ENCODE data around the gene FYB1. TPM values are rescaled to one million over a fixed set of nuclear protein-coding genes. Genes with fewer than 3 reads are reported as not detected.

FYB1 gene
- total RNA-seq, 1 experiment from 2014 or later: 10.5 TPM

DNA sequence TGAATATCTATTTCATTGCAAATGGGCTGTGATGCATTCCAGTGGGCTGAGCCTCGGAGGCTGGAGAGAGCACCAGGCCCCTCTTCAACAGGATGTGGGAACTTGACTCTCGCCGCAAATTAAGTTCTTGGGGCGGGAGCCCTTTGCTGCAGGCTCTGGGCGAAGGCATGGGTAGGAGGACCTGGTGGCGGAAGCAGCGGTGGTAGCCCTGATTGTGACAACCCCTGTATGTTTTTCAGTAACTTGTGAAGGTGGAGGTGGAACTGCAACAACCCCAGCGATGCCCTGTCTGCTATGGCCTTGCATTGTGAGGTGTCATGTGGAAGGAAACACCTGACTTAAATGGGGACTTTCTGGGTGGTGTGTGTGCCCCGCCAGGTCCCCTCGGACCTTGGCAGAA, 9.4 kb downstream of the FYB1 start:
- H3K27ac ChIP-seq: no peak overlapping the region
- TF ChIP-seq, protein P1, sequence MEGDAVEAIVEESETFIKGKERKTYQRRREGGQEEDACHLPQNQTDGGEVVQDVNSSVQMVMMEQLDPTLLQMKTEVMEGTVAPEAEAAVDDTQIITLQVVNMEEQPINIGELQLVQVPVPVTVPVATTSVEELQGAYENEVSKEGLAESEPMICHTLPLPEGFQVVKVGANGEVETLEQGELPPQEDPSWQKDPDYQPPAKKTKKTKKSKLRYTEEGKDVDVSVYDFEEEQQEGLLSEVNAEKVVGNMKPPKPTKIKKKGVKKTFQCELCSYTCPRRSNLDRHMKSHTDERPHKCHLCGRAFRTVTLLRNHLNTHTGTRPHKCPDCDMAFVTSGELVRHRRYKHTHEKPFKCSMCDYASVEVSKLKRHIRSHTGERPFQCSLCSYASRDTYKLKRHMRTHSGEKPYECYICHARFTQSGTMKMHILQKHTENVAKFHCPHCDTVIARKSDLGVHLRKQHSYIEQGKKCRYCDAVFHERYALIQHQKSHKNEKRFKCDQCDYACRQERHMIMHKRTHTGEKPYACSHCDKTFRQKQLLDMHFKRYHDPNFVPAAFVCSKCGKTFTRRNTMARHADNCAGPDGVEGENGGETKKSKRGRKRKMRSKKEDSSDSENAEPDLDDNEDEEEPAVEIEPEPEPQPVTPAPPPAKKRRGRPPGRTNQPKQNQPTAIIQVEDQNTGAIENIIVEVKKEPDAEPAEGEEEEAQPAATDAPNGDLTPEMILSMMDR (conservative IDR thresholded peaks at IDR 0.05): no peak
- no peak for TF ChIP-seq EZH2 (IDR thresholded peaks at IDR 0.05; ENCODE audit: low read depth)
- no peaks in the 10 kb centered on the region for H3K79me2 ChIP-seq (ENCODE audit: low read depth)
- no peak overlapping the region for H3K4me2 ChIP-seq
- H3K9me3 ChIP-seq (ENCODE audit: insufficient read depth, low read depth): no peaks in the 10 kb centered on the region
- H3K27me3 ChIP-seq (ENCODE audit: insufficient read depth, low read depth): no peaks in the 10 kb centered on the region
- no peaks in the 10 kb centered on the region for H3K4me1 ChIP-seq (replicated peaks; ENCODE audit: insufficient read depth)
- intact Hi-C loops (cut with micrococcal nuclease; ENCODE audit: unreplicated experiment): no loop called here
- no peak overlapping the region for H2AFZ ChIP-seq
- no peak overlapping the region for H3K4me3 ChIP-seq
- H3K9me2 ChIP-seq (ENCODE audit: insufficient read depth): no peaks in the 10 kb centered on the region
- CTCF ChIA-PET: interaction anchor here (0.6 kb wide), 1 partner anchor 338 kb away, joined by 5 read pairs; no protein-coding TSS in a partner anchor
- no peaks in the 10 kb centered on the region; the same call in 1 of the 2 replicates for H4K20me1 ChIP-seq (ENCODE audit: insufficient read depth)
- POLR2A ChIA-PET (ENCODE audit: unreplicated experiment): no interaction called here
- H3F3A ChIP-seq (ENCODE audit: insufficient read depth, low read depth): no peaks in the 10 kb centered on the region
- no peak for DNase-seq
- BruUV-seq (replicated peaks): no TSS peak
- no peaks in the 10 kb centered on the region for H3K36me3 ChIP-seq (ENCODE audit: low read depth)

DNA sequence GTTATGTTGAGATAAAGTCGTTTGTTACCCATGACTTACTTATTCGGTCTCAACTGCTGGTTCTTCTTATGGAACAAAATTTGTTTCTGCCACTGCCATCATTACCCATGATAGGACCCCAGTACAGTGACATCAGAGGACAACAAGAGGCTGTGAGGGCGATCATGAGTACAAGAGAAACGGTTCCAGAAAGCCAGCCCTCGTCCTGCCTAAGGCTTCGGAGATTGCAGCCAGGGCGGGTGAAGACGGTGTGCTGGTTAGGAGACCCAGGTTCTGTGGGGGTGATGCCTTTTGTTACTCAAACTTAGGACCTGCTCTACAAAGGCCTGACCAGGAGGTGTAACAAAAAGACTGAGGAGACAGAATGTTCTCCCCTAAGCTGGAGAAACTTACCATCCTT, 10.9 kb downstream of the FYB1 start:
- Histone ChIP-seq H3K79me2 (ENCODE audit: low read depth) (no peaks in the 10 kb centered on the region), H3K27ac (no peak overlapping the region), H3K27me3 (ENCODE audit: insufficient read depth, low read depth) (no peaks in the 10 kb centered on the region), H3K4me2 (no peak overlapping the region), H3F3A (ENCODE audit: insufficient read depth, low read depth) (no peaks in the 10 kb centered on the region), H3K4me3 (no peak overlapping the region), H3K36me3 (ENCODE audit: low read depth) (no peaks in the 10 kb centered on the region), H3K9me2 (ENCODE audit: insufficient read depth) (no peaks in the 10 kb centered on the region), H3K9me3 (ENCODE audit: insufficient read depth, low read depth) (no peaks in the 10 kb centered on the region), H4K20me1 (ENCODE audit: insufficient read depth) (no peaks in the 10 kb centered on the region; the same call in 1 of the 2 replicates), H2AFZ (no peak overlapping the region), H3K4me1 (replicated peaks; ENCODE audit: insufficient read depth) (no peaks in the 10 kb centered on the region)
- intact Hi-C loops (cut with micrococcal nuclease; ENCODE audit: unreplicated experiment): no loop called here
- ChIA-PET POLR2A (ENCODE audit: unreplicated experiment) (no interaction called here), CTCF (interaction anchor here (0.6 kb wide), 1 partner anchor 18 kb away, joined by 3 read pairs; no protein-coding TSS in a partner anchor)
- TF ChIP-seq, protein P1 (conservative IDR thresholded peaks at IDR 0.05): no peak
- no peak for TF ChIP-seq EZH2 (IDR thresholded peaks at IDR 0.05; ENCODE audit: low read depth)
- DNase-seq: no peak
- BruUV-seq (replicated peaks): no TSS peak

DNA sequence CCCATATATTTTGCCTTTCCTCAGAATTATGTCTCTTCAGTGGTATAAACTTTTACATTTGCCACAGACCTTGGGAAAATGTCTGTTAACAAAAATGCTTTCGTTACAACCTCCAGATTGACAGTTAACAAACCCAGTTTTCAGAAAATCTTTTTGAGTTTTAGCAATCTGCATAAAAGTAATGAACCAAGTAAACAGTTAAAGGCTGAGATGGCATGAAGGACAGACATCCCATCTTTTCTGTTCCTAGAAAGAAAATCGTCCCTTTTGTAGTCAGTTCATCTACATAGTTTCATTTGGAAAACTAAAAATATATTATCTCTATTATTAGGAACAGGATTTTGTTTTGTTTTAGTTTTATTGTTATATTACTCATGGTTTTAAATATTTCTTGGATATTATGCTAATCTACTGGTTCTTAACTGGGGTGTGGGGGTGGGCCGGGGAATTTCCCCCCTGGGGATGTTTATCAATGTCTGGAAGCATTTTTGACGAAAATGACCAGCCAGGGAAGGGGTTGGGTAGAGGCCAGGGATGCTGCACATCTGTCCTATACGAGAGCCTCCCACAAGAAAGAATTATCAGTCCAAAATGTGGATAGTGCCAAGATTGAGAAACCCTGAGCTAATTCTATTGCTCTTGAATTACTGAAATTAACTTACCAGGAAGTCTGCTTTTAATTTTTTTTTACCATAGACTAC, 11.9 kb downstream of the FYB1 start:
- no peak overlapping the region for H3K4me3 ChIP-seq
- H3K4me1 ChIP-seq (replicated peaks; ENCODE audit: insufficient read depth): no peaks in the 10 kb centered on the region
- TF ChIP-seq, protein P1 (conservative IDR thresholded peaks at IDR 0.05): no peak
- no peak for TF ChIP-seq EZH2 (IDR thresholded peaks at IDR 0.05; ENCODE audit: low read depth)
- H2AFZ ChIP-seq: no peak overlapping the region
- H3K4me2 ChIP-seq: no peak overlapping the region
- H3K79me2 ChIP-seq (ENCODE audit: low read depth): no peaks in the 10 kb centered on the region
- no peaks in the 10 kb centered on the region for H3K9me3 ChIP-seq (ENCODE audit: insufficient read depth, low read depth)
- ChIA-PET POLR2A (ENCODE audit: unreplicated experiment) (no interaction called here), CTCF (no interaction called here)
- no TSS peak for BruUV-seq (replicated peaks)
- no peaks in the 10 kb centered on the region; the same call in 1 of the 2 replicates for H4K20me1 ChIP-seq (ENCODE audit: insufficient read depth)
- no peaks in the 10 kb centered on the region for H3K9me2 ChIP-seq (ENCODE audit: insufficient read depth)
- no peaks in the 10 kb centered on the region for H3F3A ChIP-seq (ENCODE audit: insufficient read depth, low read depth)
- H3K27me3 ChIP-seq (ENCODE audit: insufficient read depth, low read depth): no peaks in the 10 kb centered on the region
- H3K27ac ChIP-seq: no peak overlapping the region
- DNase-seq: no peak
- H3K36me3 ChIP-seq (ENCODE audit: low read depth): no peaks in the 10 kb centered on the region
- intact Hi-C loops (cut with micrococcal nuclease; ENCODE audit: unreplicated experiment): no loop called here
